Measurements from ENCODE around the gene JAM2.
"Not testable (repeated sequence)": the region's sequence is repeated elsewhere in the genome, so short reads cannot be mapped to it uniquely, and the experiment has no call there.

The JAM2 gene

GRCh38 chr21:25640202-25640942 is 1.3 kb downstream of the JAM2 start:
- in situ Hi-C loops (cut with MboI; ENCODE audit: low pct_unique_long_range_greater_than_20kb, low sequenced_read_pairs) = no loop called here
- no peak for DNase-seq

GRCh38 chr21:25640943-25641292 is 1.9 kb downstream of the JAM2 start:
- in situ Hi-C loops (cut with MboI; ENCODE audit: low pct_unique_long_range_greater_than_20kb, low sequenced_read_pairs) = no loop called here
- no peak for DNase-seq

GRCh38 chr21:25643486-25643885 is 4.4 kb downstream of the JAM2 start:
- in situ Hi-C loops (cut with MboI; ENCODE audit: low pct_unique_long_range_greater_than_20kb, low sequenced_read_pairs) = no loop called here
- no peak for DNase-seq

GRCh38 chr21:25646474-25646873 is 7.4 kb downstream of the JAM2 start:
- in situ Hi-C loops (cut with MboI; ENCODE audit: low pct_unique_long_range_greater_than_20kb, low sequenced_read_pairs) = no loop called here
- no peak for DNase-seq

- peak; percentile 56 for DNase-seq
Observed at GRCh38 chr21:25647647-25648046, 8.6 kb downstream of the JAM2 start.

GRCh38 chr21:25649146-25649545 is 10.1 kb downstream of the JAM2 start:
- in situ Hi-C loops (cut with MboI; ENCODE audit: low pct_unique_long_range_greater_than_20kb, low sequenced_read_pairs) = no loop called here
- DNase-seq = peak; percentile 62

More at GRCh38 chr21:25647647-25648046, 8.6 kb downstream of the JAM2 start:
- in situ Hi-C loops (cut with MboI; ENCODE audit: low pct_unique_long_range_greater_than_20kb, low sequenced_read_pairs) = no loop called here

GRCh38 chr21:25656412-25656811 is 17.4 kb downstream of the JAM2 start:
- no peak for DNase-seq
- in situ Hi-C loops (cut with MboI; ENCODE audit: low pct_unique_long_range_greater_than_20kb, low sequenced_read_pairs) = no loop called here

- no peak for DNase-seq
- in situ Hi-C loops (cut with MboI; ENCODE audit: low pct_unique_long_range_greater_than_20kb, low sequenced_read_pairs) = no loop called here
Observed at GRCh38 chr21:25657140-25657539, 18.1 kb downstream of the JAM2 start.

- no peak for DNase-seq
- in situ Hi-C loops (cut with MboI; ENCODE audit: low pct_unique_long_range_greater_than_20kb, low sequenced_read_pairs) = no loop called here
Observed at GRCh38 chr21:25658427-25659035, 19.5 kb downstream of the JAM2 start.

- in situ Hi-C loops (cut with MboI; ENCODE audit: low pct_unique_long_range_greater_than_20kb, low sequenced_read_pairs) = no loop called here
- DNase-seq = no peak
Observed at GRCh38 chr21:25660233-25660632, 21.2 kb downstream of the JAM2 start.

- in situ Hi-C loops (cut with MboI; ENCODE audit: low pct_unique_long_range_greater_than_20kb, low sequenced_read_pairs) = no loop called here
- no peak for DNase-seq
Observed at GRCh38 chr21:25664491-25664931, 25.5 kb downstream of the JAM2 start.

- no peak for DNase-seq
- in situ Hi-C loops (cut with MboI; ENCODE audit: low pct_unique_long_range_greater_than_20kb, low sequenced_read_pairs) = no loop called here
Observed at GRCh38 chr21:25670726-25671125, 31.7 kb downstream of the JAM2 start.

GRCh38 chr21:25676451-25676850 is 37.4 kb downstream of the JAM2 start:
- DNase-seq = no peak
- in situ Hi-C loops (cut with MboI; ENCODE audit: low pct_unique_long_range_greater_than_20kb, low sequenced_read_pairs) = no loop called here

GRCh38 chr21:25682382-25682781 is 43.3 kb downstream of the JAM2 start:
- DNase-seq = no peak
- in situ Hi-C loops (cut with MboI; ENCODE audit: low pct_unique_long_range_greater_than_20kb, low sequenced_read_pairs) = no loop called here

GRCh38 chr21:25687787-25688186 is 48.7 kb downstream of the JAM2 start:
- in situ Hi-C loops (cut with MboI; ENCODE audit: low pct_unique_long_range_greater_than_20kb, low sequenced_read_pairs) = no loop called here
- DNase-seq = no peak

GRCh38 chr21:25688275-25689155 is 49.5 kb downstream of the JAM2 start:
- DNase-seq = no peak
- in situ Hi-C loops (cut with MboI; ENCODE audit: low pct_unique_long_range_greater_than_20kb, low sequenced_read_pairs) = no loop called here

- DNase-seq = no peak
- in situ Hi-C loops (cut with MboI; ENCODE audit: low pct_unique_long_range_greater_than_20kb, low sequenced_read_pairs) = no loop called here
Observed at GRCh38 chr21:25689226-25689625, 50.2 kb downstream of the JAM2 start.

- DNase-seq = no peak
- in situ Hi-C loops (cut with MboI; ENCODE audit: low pct_unique_long_range_greater_than_20kb, low sequenced_read_pairs) = no loop called here
Observed at GRCh38 chr21:25691976-25692375, 52.9 kb downstream of the JAM2 start.

GRCh38 chr21:25695461-25695860 is 56.4 kb downstream of the JAM2 start:
- in situ Hi-C loops (cut with MboI; ENCODE audit: low pct_unique_long_range_greater_than_20kb, low sequenced_read_pairs); DNase-seq: not testable (repeated sequence)

GRCh38 chr21:25700741-25701140 is 61.7 kb downstream of the JAM2 start:
- in situ Hi-C loops (cut with MboI; ENCODE audit: low pct_unique_long_range_greater_than_20kb, low sequenced_read_pairs) = no loop called here
- no peak for DNase-seq

Data from KBM-7 (cell line).